ENCODE data around the gene ADH1B.

Gene ADH1B

DNA sequence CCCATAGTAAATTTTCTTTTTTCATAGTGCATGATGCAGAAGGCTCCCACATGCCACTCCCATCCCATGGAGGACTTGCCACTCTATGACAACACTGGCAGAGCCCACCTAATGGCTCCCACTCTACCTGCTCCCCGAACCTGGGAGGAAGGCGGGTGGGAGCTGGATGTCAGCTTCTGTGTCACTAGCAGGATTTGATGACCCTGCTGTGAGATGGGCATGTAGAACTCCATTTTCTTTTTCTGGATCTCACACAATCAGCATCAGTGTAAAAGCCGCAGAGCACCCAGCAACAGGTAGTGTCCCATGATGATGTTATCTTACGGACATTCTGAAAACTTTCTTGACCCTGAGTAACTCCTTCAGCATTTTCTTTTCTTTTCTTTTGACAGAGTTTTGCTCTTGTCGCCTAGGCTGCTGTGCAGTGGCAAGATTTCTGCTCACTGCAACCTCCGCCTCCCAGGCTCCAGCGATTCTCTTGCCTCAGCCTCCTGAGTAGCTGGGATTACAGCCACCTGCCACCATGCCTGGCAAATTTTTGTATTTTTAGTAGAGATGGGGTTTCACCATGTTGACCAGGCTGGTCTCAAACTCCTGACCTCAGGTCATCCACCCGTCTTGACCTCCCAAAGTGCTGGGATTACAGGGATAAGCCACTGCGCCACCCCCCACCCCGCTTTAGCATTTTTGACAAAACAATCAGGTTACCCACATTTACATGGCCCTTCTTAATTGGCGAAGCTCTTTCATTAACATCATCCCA, 15.4 kb downstream of the ADH1B start:
- no peak for DNase-seq (ENCODE audit: low read depth)
- H3K4me3 ChIP-seq (ENCODE audit: control insufficient read depth, low read depth, low read length): no peak overlapping the region
- TF ChIP-seq, protein P1, sequence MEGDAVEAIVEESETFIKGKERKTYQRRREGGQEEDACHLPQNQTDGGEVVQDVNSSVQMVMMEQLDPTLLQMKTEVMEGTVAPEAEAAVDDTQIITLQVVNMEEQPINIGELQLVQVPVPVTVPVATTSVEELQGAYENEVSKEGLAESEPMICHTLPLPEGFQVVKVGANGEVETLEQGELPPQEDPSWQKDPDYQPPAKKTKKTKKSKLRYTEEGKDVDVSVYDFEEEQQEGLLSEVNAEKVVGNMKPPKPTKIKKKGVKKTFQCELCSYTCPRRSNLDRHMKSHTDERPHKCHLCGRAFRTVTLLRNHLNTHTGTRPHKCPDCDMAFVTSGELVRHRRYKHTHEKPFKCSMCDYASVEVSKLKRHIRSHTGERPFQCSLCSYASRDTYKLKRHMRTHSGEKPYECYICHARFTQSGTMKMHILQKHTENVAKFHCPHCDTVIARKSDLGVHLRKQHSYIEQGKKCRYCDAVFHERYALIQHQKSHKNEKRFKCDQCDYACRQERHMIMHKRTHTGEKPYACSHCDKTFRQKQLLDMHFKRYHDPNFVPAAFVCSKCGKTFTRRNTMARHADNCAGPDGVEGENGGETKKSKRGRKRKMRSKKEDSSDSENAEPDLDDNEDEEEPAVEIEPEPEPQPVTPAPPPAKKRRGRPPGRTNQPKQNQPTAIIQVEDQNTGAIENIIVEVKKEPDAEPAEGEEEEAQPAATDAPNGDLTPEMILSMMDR (conservative IDR thresholded peaks at IDR 0.05; ENCODE audit: control insufficient read depth, insufficient read depth, low read depth, low read length): no peak

DNA sequence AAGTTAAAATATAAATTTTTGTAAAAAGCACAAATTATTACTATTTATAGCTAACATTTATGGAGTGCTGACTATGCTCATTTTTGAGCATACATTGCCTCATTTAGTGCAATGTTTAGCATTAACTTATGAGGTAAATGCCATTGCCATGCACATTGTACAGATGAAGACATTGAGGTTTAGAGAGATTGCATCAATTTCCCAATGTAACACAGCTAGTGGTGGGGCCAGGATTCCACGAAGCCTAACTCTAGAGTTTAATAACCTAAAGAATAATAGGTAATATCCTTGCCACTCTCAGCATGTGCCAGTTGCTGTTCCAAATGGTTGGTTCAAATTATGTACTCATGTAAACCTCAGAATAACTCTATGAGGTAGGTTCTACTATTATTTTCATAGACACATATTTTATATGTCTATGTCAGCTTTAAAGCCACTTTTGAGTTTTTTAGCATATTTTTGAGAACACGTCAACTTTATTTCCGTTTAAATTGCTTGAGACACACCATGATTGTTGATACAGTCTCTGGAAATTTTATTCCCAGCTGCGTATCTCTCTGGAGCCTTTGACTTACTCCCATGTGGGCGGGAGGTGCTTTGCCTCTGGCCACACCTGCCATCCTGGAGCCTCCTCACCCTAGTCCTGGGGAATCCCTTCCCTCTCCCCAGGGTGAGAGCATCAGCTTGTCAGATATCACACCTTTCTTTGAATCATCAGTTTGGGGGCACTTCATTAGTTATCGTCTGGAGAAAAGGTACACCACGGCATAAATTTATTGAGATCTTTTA, 19.6 kb downstream of the ADH1B start:
- no peak overlapping the region for H3K4me3 ChIP-seq (ENCODE audit: control insufficient read depth, low read depth, low read length)
- peak; percentile 76 for DNase-seq (ENCODE audit: low read depth)
- TF ChIP-seq, protein P1 (conservative IDR thresholded peaks at IDR 0.05; ENCODE audit: control insufficient read depth, insufficient read depth, low read depth, low read length): no peak

DNA sequence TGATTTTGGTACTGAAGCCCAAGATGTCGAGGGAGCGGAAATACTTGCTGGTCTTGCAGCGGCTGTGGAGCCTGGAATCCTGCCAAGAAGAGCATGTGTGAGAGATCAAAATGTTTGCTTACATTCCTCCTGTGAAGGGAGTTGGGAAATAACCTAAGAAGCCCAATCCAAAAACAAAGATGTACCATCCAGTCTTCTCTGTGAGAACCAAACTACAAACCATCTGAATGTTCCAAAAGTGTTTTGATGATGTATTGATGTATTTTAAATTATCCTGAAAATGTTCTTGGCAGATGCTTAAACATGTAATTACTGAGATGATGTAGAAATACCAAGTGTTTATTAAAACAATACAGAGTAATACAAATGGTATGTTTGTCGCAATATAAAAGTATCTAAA, 20.3 kb downstream of the ADH1B start:
- TF ChIP-seq, protein P1 (conservative IDR thresholded peaks at IDR 0.05; ENCODE audit: control insufficient read depth, insufficient read depth, low read depth, low read length): no peak
- peak; percentile 98 for DNase-seq (ENCODE audit: low read depth)
- no peak overlapping the region for H3K4me3 ChIP-seq (ENCODE audit: control insufficient read depth, low read depth, low read length)

DNA sequence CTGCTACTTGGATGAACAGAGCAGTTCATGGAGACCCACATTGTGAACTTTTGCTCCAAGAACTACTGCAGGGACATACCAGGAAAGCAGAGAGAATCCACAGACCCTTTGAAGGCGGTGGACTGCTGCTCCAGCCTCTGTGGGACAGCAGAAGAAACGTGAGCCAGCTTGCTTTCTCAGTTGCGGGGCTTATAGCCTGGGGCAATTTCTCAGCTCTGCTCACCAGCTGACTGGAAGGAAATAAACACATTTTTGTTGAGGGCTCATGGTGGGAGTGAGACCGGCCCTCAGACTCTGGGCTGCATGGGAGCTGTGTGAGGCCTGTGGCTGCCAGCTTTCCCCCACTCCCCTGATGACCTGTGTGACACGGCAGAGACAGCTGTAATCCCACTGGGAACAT, 27.8 kb downstream of the ADH1B start:
- no peak for DNase-seq (ENCODE audit: low read depth)
- TF ChIP-seq, protein P1 (conservative IDR thresholded peaks at IDR 0.05; ENCODE audit: control insufficient read depth, insufficient read depth, low read depth, low read length): no peak
- no peak overlapping the region for H3K4me3 ChIP-seq (ENCODE audit: control insufficient read depth, low read depth, low read length)

DNA sequence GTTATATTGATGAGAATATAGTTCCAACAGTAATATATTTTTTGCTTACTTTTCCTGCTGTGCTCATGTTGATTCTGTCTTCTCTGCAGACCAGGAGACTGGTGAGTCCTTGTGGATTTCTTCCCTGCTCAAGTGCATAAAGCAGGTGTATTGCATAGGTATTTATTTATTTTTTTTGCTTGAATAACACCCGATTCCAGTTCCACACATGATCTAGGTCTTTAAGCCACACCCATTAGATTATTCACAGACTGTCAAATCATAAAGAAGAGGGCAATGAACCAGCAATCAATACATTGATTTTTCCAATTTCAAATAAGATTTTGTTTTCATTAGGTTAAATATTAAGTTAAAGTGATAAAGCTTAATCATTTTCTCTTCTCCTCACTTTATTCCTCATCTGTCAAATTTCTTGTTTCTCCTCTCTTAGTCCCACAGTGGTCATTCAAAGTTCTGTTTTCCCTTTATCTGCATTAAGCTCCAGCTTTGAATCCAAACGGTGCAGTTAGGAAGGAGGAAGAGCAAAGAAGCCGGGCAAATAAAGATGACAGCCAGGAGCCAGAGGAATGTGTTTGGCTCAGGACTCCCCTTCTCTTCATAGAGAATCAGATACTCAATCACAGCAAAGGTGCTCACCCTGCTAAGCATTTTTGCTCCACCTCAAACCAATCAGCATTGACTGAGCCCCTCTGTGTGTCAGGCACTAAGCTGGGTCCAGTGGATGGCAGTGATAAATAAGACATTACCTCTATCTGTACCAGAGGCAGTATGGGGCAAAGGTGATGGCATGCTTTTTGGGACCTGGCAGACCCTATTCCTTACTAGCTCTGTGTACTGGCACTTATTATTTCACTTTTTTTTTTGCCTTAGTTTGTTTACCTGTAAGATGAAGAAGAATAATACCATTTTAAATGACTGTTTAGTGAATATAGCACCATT, 30.1 kb downstream of the ADH1B start, which contains the start of gene ADH1A:
TSS of gene ADH1A (minus strand) at position 138 of the 939 bp plus-strand sequence. CDS start at position 67, 71 bp downstream.
- TF ChIP-seq, protein P1 (conservative IDR thresholded peaks at IDR 0.05; ENCODE audit: control insufficient read depth, insufficient read depth, low read depth, low read length): no peak
- no peak for DNase-seq (ENCODE audit: low read depth)
- no peak within 1 kb of the TSS for H3K4me3 ChIP-seq (ENCODE audit: control insufficient read depth, low read depth, low read length)

DNA sequence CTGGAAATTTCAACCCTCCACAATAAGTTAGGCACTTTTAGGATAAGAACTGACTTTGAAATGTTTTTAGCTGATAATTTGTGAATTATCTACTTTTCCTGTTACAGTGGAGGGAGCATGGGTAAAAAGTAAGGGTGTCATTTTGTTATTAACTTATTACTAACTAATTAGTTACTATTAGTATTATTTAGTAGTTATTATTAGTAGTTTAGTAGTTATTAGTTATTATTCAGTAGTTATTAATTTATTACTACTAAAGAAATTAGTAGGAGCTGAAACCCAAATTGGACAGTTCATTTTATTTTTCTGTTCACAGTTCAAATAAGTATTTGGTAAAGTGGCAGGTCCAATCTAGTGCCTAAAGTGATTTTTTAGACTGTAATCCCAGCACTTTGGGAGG, 35.8 kb downstream of the ADH1B start:
- TF ChIP-seq, protein P1 (conservative IDR thresholded peaks at IDR 0.05; ENCODE audit: control insufficient read depth, insufficient read depth, low read depth, low read length): no peak
- no peak for DNase-seq (ENCODE audit: low read depth)
- no peak overlapping the region for H3K4me3 ChIP-seq (ENCODE audit: control insufficient read depth, low read depth, low read length)
